ENCODE data around the gene TM6SF1. TPM values are rescaled to one million over a fixed set of nuclear protein-coding genes. Genes with fewer than 3 reads are reported as not detected.
"Not testable (repeated sequence)": the region's sequence is repeated elsewhere in the genome, so short reads cannot be mapped to it uniquely, and the experiment has no call there.

Gene TM6SF1
- total and polyA plus RNA-seq, 2 donors (not counting 1 experiment from before 2014, with no cell fraction given), result 3.6 to 3.9 TPM

- no peaks in the 10 kb centered on the region for H3K27me3 ChIP-seq (ENCODE audit: control insufficient read depth, insufficient read depth, low read length)
- no peaks in the 10 kb centered on the region for H3K9me3 ChIP-seq (ENCODE audit: control insufficient read depth, insufficient read depth, low read depth, low read length)
- H2AFZ ChIP-seq (ENCODE audit: low read length), result no peak overlapping the region
- no peak overlapping the region for H3K4me3 ChIP-seq (replicated peaks in 1 of 4; ENCODE audit: control extremely low read depth in 1 of 4, insufficient read depth in 1 of 4, low read depth in 3 of 4, low read length in 4 of 4)
- H3K27ac ChIP-seq (ENCODE audit: insufficient read depth, low read length), result no peak overlapping the region
- no peaks in the 10 kb centered on the region for H3K79me2 ChIP-seq (ENCODE audit: control insufficient read depth, insufficient read depth, low read length)
- no peak for DNase-seq (ENCODE audit: low read depth in 2 of 2)
- H3K4me1 ChIP-seq (ENCODE audit: control insufficient read depth, extremely low read depth, insufficient read depth, low read length), result no peaks in the 10 kb centered on the region
- TF ChIP-seq EZH2 (IDR thresholded peaks at IDR 0.05; ENCODE audit: low read length, missing control alignments), result no peak
- TF ChIP-seq, protein P1, sequence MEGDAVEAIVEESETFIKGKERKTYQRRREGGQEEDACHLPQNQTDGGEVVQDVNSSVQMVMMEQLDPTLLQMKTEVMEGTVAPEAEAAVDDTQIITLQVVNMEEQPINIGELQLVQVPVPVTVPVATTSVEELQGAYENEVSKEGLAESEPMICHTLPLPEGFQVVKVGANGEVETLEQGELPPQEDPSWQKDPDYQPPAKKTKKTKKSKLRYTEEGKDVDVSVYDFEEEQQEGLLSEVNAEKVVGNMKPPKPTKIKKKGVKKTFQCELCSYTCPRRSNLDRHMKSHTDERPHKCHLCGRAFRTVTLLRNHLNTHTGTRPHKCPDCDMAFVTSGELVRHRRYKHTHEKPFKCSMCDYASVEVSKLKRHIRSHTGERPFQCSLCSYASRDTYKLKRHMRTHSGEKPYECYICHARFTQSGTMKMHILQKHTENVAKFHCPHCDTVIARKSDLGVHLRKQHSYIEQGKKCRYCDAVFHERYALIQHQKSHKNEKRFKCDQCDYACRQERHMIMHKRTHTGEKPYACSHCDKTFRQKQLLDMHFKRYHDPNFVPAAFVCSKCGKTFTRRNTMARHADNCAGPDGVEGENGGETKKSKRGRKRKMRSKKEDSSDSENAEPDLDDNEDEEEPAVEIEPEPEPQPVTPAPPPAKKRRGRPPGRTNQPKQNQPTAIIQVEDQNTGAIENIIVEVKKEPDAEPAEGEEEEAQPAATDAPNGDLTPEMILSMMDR (conservative IDR thresholded peaks at IDR 0.05 in 1 of 2, IDR thresholded peaks at IDR 0.05 in 1 of 2; ENCODE audit: low read depth in 1 of 2, low read length in 2 of 2), result no peak
- H3K4me2 ChIP-seq (ENCODE audit: extremely low read depth, insufficient read depth, low read length), result no peak overlapping the region
- no peaks in the 10 kb centered on the region for H4K20me1 ChIP-seq (ENCODE audit: control insufficient read depth, extremely low read depth, insufficient read depth, low read length)
- no peak overlapping the region for H3K9ac ChIP-seq (ENCODE audit: insufficient read depth, low read length)
- H3K36me3 ChIP-seq (ENCODE audit: control insufficient read depth, insufficient read depth, low read length), result no peaks in the 10 kb centered on the region
Observed at GRCh38 chr15:83129791-83130190, 22.3 kb downstream of the TM6SF1 start.

DNA sequence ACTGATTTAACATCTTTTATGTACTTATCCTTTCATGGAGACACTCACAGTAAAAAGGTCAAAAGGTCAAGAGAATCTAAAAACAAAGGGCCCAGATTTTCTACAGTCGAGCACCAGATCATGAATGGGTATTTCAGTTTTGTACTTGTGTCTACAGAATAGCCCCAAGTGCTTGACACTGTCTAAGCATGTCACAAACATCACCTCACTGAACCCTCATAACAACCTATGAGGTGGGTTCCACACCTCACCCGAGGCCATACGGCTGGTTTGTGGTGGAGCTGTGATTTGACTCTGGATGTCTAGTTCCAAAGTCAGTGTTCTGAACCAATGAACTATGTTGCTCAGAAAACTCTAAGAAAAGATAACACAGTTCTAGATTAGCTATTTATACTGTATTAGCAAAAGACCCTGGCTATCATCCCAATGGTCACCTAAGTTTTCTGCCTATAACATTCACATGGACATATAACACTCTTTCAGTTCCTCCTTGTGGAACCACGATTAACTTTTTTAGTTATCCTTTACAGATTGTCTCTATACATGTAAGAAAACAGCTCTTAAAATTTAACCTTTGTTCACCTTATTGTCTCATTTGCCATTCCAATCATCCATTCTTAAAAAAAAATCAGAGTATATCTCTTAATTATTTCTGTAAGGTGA is 25.5 kb downstream of the TM6SF1 start:
- Histone ChIP-seq H3K9me3 (ENCODE audit: control insufficient read depth, insufficient read depth, low read depth, low read length) (no peaks in the 10 kb centered on the region), H3K4me3 (replicated peaks in 1 of 4; ENCODE audit: control extremely low read depth in 1 of 4, insufficient read depth in 1 of 4, low read depth in 3 of 4, low read length in 4 of 4) (no peak overlapping the region), H3K79me2 (ENCODE audit: control insufficient read depth, insufficient read depth, low read length) (no peaks in the 10 kb centered on the region), H3K27ac (ENCODE audit: insufficient read depth, low read length) (no peak overlapping the region), H2AFZ (ENCODE audit: low read length) (no peak overlapping the region), H3K4me1 (ENCODE audit: control insufficient read depth, extremely low read depth, insufficient read depth, low read length) (no peaks in the 10 kb centered on the region), H3K9ac (ENCODE audit: insufficient read depth, low read length) (no peak overlapping the region), H3K36me3 (ENCODE audit: control insufficient read depth, insufficient read depth, low read length) (no peaks in the 10 kb centered on the region), H3K4me2 (ENCODE audit: extremely low read depth, insufficient read depth, low read length) (no peak overlapping the region), H4K20me1 (ENCODE audit: control insufficient read depth, extremely low read depth, insufficient read depth, low read length) (no peaks in the 10 kb centered on the region), H3K27me3 (ENCODE audit: control insufficient read depth, insufficient read depth, low read length) (no peaks in the 10 kb centered on the region)
- no peak for TF ChIP-seq EZH2 (IDR thresholded peaks at IDR 0.05; ENCODE audit: low read length, missing control alignments)
- TF ChIP-seq, protein P1 (conservative IDR thresholded peaks at IDR 0.05 in 1 of 2, IDR thresholded peaks at IDR 0.05 in 1 of 2; ENCODE audit: low read depth in 1 of 2, low read length in 2 of 2), result no peak
- no peak for DNase-seq (ENCODE audit: low read depth in 2 of 2)

DNA sequence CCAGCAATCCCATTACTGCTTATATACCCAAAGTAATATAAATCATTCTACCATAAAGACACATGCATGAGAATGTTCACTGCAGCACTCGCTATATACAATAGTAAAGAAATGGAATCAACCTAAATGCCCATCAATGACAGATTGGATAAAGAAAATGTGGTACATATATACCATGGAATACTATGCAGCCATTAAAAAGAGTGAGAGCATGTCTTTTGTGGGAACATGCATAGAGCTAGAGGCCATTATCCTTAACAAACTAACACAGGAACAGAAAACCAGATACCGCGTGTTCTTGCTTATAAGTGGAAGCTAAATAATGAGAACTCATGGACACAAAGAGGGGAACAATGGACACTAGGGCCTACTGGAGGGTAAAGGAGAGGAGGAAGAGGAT is 34.7 kb downstream of the TM6SF1 start:
- H3K36me3 ChIP-seq (ENCODE audit: control insufficient read depth, insufficient read depth, low read length), result not testable (repeated sequence)

More for the DNA sequence above, 34.7 kb downstream of the TM6SF1 start:
- not testable (repeated sequence) for DNase-seq (ENCODE audit: low read depth in 2 of 2); H3K27ac ChIP-seq (ENCODE audit: insufficient read depth, low read length); H3K9ac ChIP-seq (ENCODE audit: insufficient read depth, low read length); H3K4me2 ChIP-seq (ENCODE audit: extremely low read depth, insufficient read depth, low read length); H3K27me3 ChIP-seq (ENCODE audit: control insufficient read depth, insufficient read depth, low read length); H3K9me3 ChIP-seq (ENCODE audit: control insufficient read depth, insufficient read depth, low read depth, low read length); H2AFZ ChIP-seq (ENCODE audit: low read length); H3K4me1 ChIP-seq (ENCODE audit: control insufficient read depth, extremely low read depth, insufficient read depth, low read length); H4K20me1 ChIP-seq (ENCODE audit: control insufficient read depth, extremely low read depth, insufficient read depth, low read length); H3K79me2 ChIP-seq (ENCODE audit: control insufficient read depth, insufficient read depth, low read length); H3K4me3 ChIP-seq (replicated peaks in 1 of 4; ENCODE audit: control extremely low read depth in 1 of 4, insufficient read depth in 1 of 4, low read depth in 3 of 4, low read length in 4 of 4)

All from fibroblast of lung (primary cell).